Astrocyte of the spinal cord (primary cell): ENCODE measurements around the gene PCBP3.
A peak's percentile ranks its signal among the peaks of the same experiment; 100 is the strongest.

ENCODE experiments used
- DNase-seq: peaks from one replicate; pipeline ENCODE4 v3.0.0; 2011; ENCODE audit warnings: low read depth, low spot score
- H3K4me3 ChIP-seq: 2 replicates; pipeline ENCODE4 v1.5.1; 2011; ENCODE audit warnings: low read depth, mild to moderate bottlenecking, low read length, moderate library complexity
- CTCF ChIP-seq: IDR thresholded peaks from 2 replicates; pipeline ENCODE4 v1.5.1; 2012; ENCODE audit warnings: low read depth, mild to moderate bottlenecking, low read length, inconsistent platforms
- in situ Hi-C: cut with HindIII; loops from 2 replicates; pipeline ENCODE4 v1.10.0; 2017; ENCODE audit warnings: low sequenced_read_pairs

Gene PCBP3

GRCh38 chr21:45981151-45982091 lies 337.9 kb downstream of the PCBP3 start, which contains the start of gene COL6A1:
TSS of gene COL6A1 (plus strand) at chr21:45981770. CDS start at chr21:45981851, 81 bp downstream.
- peak; percentile 93 for DNase-seq
- H3K4me3 ChIP-seq, result peak within 1 kb of the TSS; percentile 81
- TF ChIP-seq CTCF, result no peak
- in situ Hi-C loops, result no loop called here

GRCh38 chr21:45982092-45982757 lies 338.7 kb downstream of the PCBP3 start:
- TF ChIP-seq CTCF, result no peak
- no peak for DNase-seq

GRCh38 chr21:45982758-45983648 lies 339.5 kb downstream of the PCBP3 start:
- TF ChIP-seq CTCF, result no peak
- DNase-seq, result no peak
- peak overlapping the region; percentile 81 for H3K4me3 ChIP-seq
- in situ Hi-C loops, result no loop called here

More at GRCh38 chr21:45982092-45982757, 338.7 kb downstream of the PCBP3 start:
- in situ Hi-C loops, result no loop called here
- H3K4me3 ChIP-seq, result peak overlapping the region; percentile 81

- in situ Hi-C loops, result no loop called here
- TF ChIP-seq CTCF, result no peak
- no peak for DNase-seq
- peak overlapping the region; percentile 81 for H3K4me3 ChIP-seq
Measured at GRCh38 chr21:45983649-45983965, 340.1 kb downstream of the PCBP3 start.

- DNase-seq, result no peak
- TF ChIP-seq CTCF, result no peak
- peak overlapping the region; percentile 81 for H3K4me3 ChIP-seq
- in situ Hi-C loops, result no loop called here
Measured at GRCh38 chr21:45983981-45984551, 340.5 kb downstream of the PCBP3 start.
